DOHH2 (cell line): ENCODE results near the gene MEX3D.

ENCODE experiments used
- H3F3A ChIP-seq: fragments of 200-600 bp; sonication (generic), shearing (Covaris generic); 2 replicates; pipeline ENCODE4 v1.6.0; 2016; ENCODE audit warnings: antibody characterized with exemption, mild to moderate bottlenecking; ENCODE audit not compliant: control insufficient read depth, insufficient read depth
- H3K27ac ChIP-seq: fragments of 200-600 bp; sonication (generic); 2 replicates; pipeline ENCODE4 v1.5.1; 2014; ENCODE audit warnings: low read depth, mild to moderate bottlenecking, low read length, moderate library complexity
- H3K27me3 ChIP-seq: fragments of 200-600 bp; sonication (generic); 2 replicates; pipeline ENCODE4 v1.6.1; 2014; ENCODE audit warnings: mild to moderate bottlenecking, low read length, mixed read lengths; ENCODE audit not compliant: control insufficient read depth
- H3K36me3 ChIP-seq: fragments of 200-600 bp; sonication (generic); 2 replicates; pipeline ENCODE4 v1.6.1; 2014; ENCODE audit warnings: mild to moderate bottlenecking, low read length, moderate library complexity, mixed read lengths; ENCODE audit not compliant: control insufficient read depth
- H3K4me1 ChIP-seq: fragments of 200-600 bp; sonication (generic); 2 replicates; pipeline ENCODE4 v1.6.1; 2014; ENCODE audit warnings: mild to moderate bottlenecking, low read length, mixed read lengths; ENCODE audit not compliant: control insufficient read depth
- H3K4me2 ChIP-seq: fragments of 200-600 bp; sonication (generic); 2 replicates; pipeline ENCODE4 v1.6.0; 2014; ENCODE audit warnings: mild to moderate bottlenecking, low read length, moderate library complexity
- H3K4me3 ChIP-seq: fragments of 200-600 bp; sonication (generic); 2 replicates; pipeline ENCODE4 v1.5.1; 2014; ENCODE audit warnings: mild to moderate bottlenecking, low read length, mixed read lengths
- H3K79me2 ChIP-seq: fragments of 200-600 bp; sonication (generic); 2 replicates; pipeline ENCODE4 v1.6.1; 2014; ENCODE audit warnings: mild to moderate bottlenecking, low read length, mixed read lengths; ENCODE audit not compliant: control insufficient read depth
- H3K9me2 ChIP-seq: fragments of 200-600 bp; sonication (generic); replicated peaks from 2 replicates; pipeline ENCODE4 v1.6.1; 2014; ENCODE audit warnings: mild to moderate bottlenecking, low read length, mixed read lengths; ENCODE audit not compliant: control insufficient read depth
- H3K9me3 ChIP-seq: fragments of 200-600 bp; sonication (generic); 2 replicates; pipeline ENCODE4 v1.6.1; 2014; ENCODE audit warnings: antibody characterized with exemption, low read length, mixed read lengths; ENCODE audit not compliant: control insufficient read depth, insufficient read depth
- H4K20me1 ChIP-seq: fragments of 200-600 bp; sonication (generic); 2 replicates; pipeline ENCODE4 v1.6.0; 2014; ENCODE audit warnings: low read depth, mild to moderate bottlenecking, antibody characterized with exemption, low read length, moderate library complexity; ENCODE audit not compliant: control insufficient read depth, insufficient read depth
- EZH2phosphoT487 ChIP-seq: fragments of 200-600 bp; sonication (generic); IDR thresholded peaks from 2 replicates; pipeline ENCODE4 v1.6.1; 2017; ENCODE audit warnings: borderline replicate concordance, mild to moderate bottlenecking, antibody characterized with exemption, low read length, moderate library complexity, mixed read lengths
- TF ChIP-seq, protein P1 (sequence below): fragments of 200-600 bp; sonication (generic); IDR thresholded peaks from one replicate; pipeline ENCODE4 v1.5.1; 2014; ENCODE audit warnings: antibody characterized with exemption, mild to moderate bottlenecking, low read depth, low read length; ENCODE audit not compliant: poor library complexity, severe bottlenecking

MEX3D gene

DNA sequence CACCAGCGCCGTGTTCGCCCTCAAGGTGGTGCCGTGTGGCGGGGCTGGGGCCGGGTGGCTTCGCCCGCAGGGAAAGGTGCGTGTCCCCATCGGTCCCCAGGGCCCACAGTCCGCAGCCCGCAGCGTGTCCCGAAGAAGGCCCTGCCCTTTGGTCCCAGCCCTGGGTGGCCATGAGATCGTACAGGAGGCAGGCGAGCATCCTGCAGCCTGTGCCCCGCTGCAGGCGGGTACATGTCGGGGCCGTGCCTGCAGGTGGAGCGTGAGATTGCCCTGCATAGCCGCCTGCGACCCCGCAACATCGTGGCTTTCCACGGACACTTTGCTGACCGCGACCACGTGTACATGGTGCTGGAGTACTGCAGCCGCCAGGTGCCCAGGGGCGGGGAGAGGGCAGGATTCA, 42.8 kb downstream of the MEX3D start:
- Histone ChIP-seq H3K9me3 (no peaks in the 10 kb centered on the region), H3F3A (no peaks in the 10 kb centered on the region), H3K4me3 (no peak overlapping the region), H3K4me2 (no peak overlapping the region), H3K9me2 (no peaks in the 10 kb centered on the region), H4K20me1 (no peaks in the 10 kb centered on the region), H3K4me1 (no peaks in the 10 kb centered on the region), H3K27ac (no peak overlapping the region), H3K27me3 (no peaks in the 10 kb centered on the region), H3K36me3 (no peaks in the 10 kb centered on the region), H3K79me2 (no peaks in the 10 kb centered on the region)
- TF ChIP-seq, protein P1, sequence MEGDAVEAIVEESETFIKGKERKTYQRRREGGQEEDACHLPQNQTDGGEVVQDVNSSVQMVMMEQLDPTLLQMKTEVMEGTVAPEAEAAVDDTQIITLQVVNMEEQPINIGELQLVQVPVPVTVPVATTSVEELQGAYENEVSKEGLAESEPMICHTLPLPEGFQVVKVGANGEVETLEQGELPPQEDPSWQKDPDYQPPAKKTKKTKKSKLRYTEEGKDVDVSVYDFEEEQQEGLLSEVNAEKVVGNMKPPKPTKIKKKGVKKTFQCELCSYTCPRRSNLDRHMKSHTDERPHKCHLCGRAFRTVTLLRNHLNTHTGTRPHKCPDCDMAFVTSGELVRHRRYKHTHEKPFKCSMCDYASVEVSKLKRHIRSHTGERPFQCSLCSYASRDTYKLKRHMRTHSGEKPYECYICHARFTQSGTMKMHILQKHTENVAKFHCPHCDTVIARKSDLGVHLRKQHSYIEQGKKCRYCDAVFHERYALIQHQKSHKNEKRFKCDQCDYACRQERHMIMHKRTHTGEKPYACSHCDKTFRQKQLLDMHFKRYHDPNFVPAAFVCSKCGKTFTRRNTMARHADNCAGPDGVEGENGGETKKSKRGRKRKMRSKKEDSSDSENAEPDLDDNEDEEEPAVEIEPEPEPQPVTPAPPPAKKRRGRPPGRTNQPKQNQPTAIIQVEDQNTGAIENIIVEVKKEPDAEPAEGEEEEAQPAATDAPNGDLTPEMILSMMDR, result no peak
- no peak for TF ChIP-seq EZH2phosphoT487

DNA sequence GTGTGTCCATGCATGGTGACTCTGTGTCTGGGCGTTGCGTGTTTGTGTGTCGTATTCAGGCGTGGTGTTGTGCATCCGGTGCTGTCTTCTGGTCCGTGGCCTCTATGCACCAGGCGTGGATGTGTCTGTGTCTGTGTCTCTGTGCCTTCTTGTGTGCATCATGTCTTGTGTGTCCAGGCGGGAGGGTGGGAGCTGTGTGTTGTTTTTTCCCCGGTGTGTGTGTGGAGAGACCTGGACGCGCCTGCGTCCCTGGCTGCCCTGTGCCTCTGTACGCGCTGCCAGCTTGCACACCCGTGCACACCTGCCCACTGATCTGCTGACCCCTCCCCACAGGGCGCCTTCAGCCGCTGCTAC, 43.2 kb downstream of the MEX3D start:
- H3K4me3 ChIP-seq, result no peak overlapping the region
- no peak overlapping the region for H3K27ac ChIP-seq
- H3K9me2 ChIP-seq, result no peaks in the 10 kb centered on the region
- H3F3A ChIP-seq, result no peaks in the 10 kb centered on the region
- TF ChIP-seq, protein P1, result no peak
- TF ChIP-seq EZH2phosphoT487, result no peak
- no peaks in the 10 kb centered on the region for H3K27me3 ChIP-seq
- no peaks in the 10 kb centered on the region for H4K20me1 ChIP-seq
- no peak overlapping the region for H3K4me2 ChIP-seq
- H3K4me1 ChIP-seq, result no peaks in the 10 kb centered on the region
- no peaks in the 10 kb centered on the region for H3K79me2 ChIP-seq
- no peaks in the 10 kb centered on the region for H3K9me3 ChIP-seq
- H3K36me3 ChIP-seq, result no peaks in the 10 kb centered on the region

DNA sequence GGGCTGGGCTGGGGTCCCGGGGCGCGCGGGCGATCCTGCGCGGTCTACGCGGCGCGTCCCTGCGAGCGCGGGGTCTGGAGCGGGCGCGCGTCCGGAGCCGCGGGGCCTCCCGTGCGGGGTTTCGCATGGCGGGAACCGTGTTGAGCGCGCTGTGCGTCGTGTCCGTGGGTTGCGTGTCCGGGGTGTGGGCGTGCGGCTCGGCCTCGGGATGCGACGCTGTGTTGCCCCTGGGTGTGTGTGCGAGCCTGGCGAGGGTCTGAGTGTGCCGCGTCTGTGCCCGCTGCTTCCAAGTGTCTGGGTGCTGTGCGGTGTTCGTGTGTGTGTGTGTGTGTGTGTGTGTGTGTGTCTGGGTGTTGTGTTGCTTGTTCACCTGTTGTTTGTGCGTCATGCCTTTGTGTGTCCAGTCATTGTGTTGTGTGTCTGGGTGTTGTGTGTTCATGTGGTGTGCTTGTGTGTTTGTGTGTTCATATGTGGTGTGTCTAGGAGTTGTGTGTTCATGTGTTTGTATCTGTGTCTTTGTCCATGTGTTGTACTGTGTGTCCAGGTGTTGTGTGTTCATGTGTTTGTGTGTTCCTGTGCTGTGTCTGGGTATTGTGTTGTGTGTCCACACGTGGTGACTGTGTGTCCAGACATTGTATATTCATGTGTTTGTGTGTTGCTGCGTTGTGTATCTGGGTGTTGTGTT, 43.7 kb downstream of the MEX3D start:
- Histone ChIP-seq H3K4me1 (no peaks in the 10 kb centered on the region), H3K4me2 (no peak overlapping the region), H3K27me3 (no peaks in the 10 kb centered on the region), H3K9me2 (no peaks in the 10 kb centered on the region), H3K9me3 (no peaks in the 10 kb centered on the region), H3F3A (no peaks in the 10 kb centered on the region), H4K20me1 (no peaks in the 10 kb centered on the region), H3K4me3 (no peak overlapping the region), H3K79me2 (no peaks in the 10 kb centered on the region), H3K36me3 (no peaks in the 10 kb centered on the region), H3K27ac (no peak overlapping the region)
- no peak for TF ChIP-seq EZH2phosphoT487
- TF ChIP-seq, protein P1, result no peak
